Renal cortex interstitium (tissue), 11 donors: Measurements from ENCODE around the gene PTGIR. TPM values are rescaled to one million over a fixed set of nuclear protein-coding genes. Genes with fewer than 3 reads are reported as not detected.

Source experiments
- DNase-seq, 11 donors: peaks; one replicate each; pipeline ENCODE4 v3.0.0-alpha.2; 2013; ENCODE audit warnings: low read depth in 9 of 11, low spot score in 4 of 11; ENCODE audit errors: extremely low read depth in 1 of 11
- polyA plus RNA-seq, 3 donors: library from polyadenylated mRNA; unstranded; fragments of 120-200 nt; gene quantifications; one replicate each; pipeline ENCODE4 v1.2.1, GENCODE V29; 2013; ENCODE audit not compliant: insufficient read length in 3 of 3

The PTGIR gene
- polyA plus RNA-seq, 3 donors, result 1.3 to 2.8 (median 2.6) TPM

DNA sequence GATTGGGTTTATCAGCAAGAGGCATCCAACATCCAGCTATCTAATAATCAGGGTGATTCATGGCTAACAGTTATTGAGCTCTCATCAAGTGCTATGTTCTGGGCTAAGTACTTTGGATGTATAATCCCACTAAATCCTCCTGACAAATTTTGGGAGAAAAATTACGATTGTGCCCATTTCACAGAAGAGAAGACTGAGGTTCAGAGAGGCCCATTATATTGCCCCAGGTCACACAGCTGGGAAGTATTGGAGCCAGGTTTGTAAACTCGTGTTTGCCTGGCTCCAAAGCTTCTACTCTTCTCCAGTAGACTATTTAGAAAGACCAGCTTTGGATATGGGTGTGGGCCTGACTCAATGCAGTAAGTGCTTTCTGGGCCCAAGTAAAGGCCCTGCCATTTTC lies 44.6 kb downstream of the PTGIR start:
- DNase-seq, result no peak

GRCh38 chr19:46579361-46579879 lies 45.5 kb downstream of the PTGIR start:
- no peak for DNase-seq

DNA sequence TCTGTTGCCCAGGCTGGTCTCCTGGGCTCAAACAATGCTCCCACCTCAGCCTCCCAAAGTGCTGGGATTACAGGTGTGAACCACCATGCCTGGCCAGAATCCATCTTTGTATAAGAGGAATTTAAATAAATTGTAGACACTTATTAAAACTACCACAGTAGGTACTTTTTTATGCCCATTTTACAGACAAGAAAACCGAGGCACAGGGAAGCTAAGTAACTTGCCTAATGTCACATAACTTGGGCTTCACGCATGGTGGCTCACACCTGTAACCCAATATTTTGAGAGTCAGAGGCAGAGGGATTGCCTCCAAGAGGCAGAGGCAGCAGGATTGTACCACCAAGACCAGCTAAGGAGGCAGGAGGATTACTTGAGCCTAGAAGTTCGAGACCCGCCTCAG lies 46.4 kb downstream of the PTGIR start:
- DNase-seq, result no peak

DNA sequence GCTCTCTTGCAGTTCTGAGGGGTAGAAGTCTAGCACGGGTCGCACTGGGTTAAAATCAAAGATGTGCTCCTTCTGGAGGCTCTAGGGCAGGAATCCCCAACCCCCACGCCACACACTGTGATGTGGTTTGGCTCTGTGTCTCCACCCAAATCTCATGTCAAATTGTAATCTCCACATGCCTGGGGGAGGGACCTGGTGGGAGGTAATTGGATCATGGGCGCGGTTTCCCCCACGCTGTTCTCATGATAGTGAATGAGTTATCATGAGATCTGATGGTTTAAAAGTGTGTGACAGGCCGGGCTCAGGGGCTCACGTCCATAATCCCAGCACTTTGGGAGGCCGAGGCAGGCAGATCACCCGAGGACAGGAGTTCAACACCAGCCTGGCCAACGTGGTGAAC lies 50.4 kb downstream of the PTGIR start:
- no peak for DNase-seq

DNA sequence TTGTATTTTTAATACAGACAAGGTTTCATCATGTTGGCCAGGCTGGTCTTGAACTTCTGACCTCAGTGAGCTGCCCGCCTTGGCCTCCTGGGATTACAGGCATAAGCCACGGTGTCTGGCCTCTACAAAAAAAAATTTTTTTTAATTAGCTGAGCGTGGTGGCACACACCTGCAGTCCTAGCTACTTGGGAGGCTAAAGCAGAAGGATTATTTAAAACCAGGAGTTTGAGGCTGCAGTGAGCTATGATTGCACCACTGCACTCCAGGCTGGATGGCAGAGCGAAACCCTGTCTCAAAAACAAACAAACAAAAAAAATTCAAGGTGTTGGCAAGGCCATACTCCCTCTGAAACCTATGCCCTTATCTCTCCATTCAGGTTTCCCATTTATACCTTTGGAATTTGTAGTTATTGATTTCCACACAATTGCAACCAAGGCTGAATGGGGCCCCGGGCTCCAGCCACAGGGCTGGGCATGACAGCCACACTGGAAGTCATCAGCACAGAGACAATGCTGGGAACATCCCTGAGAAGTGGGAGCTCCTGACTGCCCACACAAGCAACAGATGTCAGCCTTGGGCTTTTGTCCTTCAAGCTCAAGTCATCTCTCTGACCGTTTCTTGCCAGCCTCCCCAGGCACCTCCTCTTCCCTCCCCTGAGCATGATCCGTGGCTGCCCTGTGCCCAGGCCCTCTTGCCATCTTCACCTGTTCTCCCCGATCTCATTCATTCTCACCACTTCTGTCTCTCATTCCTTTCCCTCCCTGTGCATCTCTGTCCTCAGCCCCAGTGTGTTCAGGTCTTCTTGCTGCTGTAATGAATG lies 51.0 kb downstream of the PTGIR start:
- no peak for DNase-seq

- DNase-seq, result no peak
Observed at GRCh38 chr19:46571495-46571894, 53.4 kb downstream of the PTGIR start.

Other genes with a start within 250 kb of the PTGIR start
- gene CCDC8, start 211.5 kb downstream of the PTGIR start, polyA plus RNA-seq, result 10 to 100 TPM; 45.3 to 71.4 (median 57.8) TPM
- under 1 TPM; 0.62 to 0.88 (median 0.83) TPM for gene PNMA8C, start 196.2 kb downstream of the PTGIR start, polyA plus RNA-seq
- 10 to 100 TPM; 43.5 to 71.1 (median 52.2) TPM for gene PNMA8A, start 153.5 kb downstream of the PTGIR start, polyA plus RNA-seq
- gene PNMA8B, start 129.2 kb downstream of the PTGIR start, polyA plus RNA-seq, result 1 to 10 TPM; 3.2 to 5.5 (median 4.9) TPM
- 100 to 1,000 TPM; 391 to 523 (median 470) TPM for gene CALM3, start 23.8 kb downstream of the PTGIR start, polyA plus RNA-seq
- gene GNG8, start 11.1 kb upstream of the PTGIR start, polyA plus RNA-seq, result 1 to 10 TPM; 3.2 to 6.9 (median 3.4) TPM
- 10 to 100 TPM; 22.2 to 29.3 (median 23.5) TPM for gene DACT3, start 36.1 kb upstream of the PTGIR start, polyA plus RNA-seq
- gene PRKD2, start 92.0 kb upstream of the PTGIR start, polyA plus RNA-seq, result 10 to 100 TPM; 40.0 to 50.9 (median 41.6) TPM
- gene FKRP, start 121.0 kb upstream of the PTGIR start, polyA plus RNA-seq, result 10 to 100 TPM; 19.7 to 25.3 (median 22.1) TPM
- gene STRN4, start 121.4 kb upstream of the PTGIR start, polyA plus RNA-seq, result 10 to 100 TPM; 65.0 to 94.2 (median 91.3) TPM
- 10 to 100 TPM; 42.0 to 48.3 (median 47.6) TPM for gene SLC1A5, start 163.5 kb upstream of the PTGIR start, polyA plus RNA-seq
- gene AP2S1, start 225.8 kb upstream of the PTGIR start, polyA plus RNA-seq, result 100 to 1,000 TPM in 1 of 3 donors, 10 to 100 TPM in 2; 90.2 to 120 (median 95.1) TPM
- 10 to 100 TPM; 47.6 to 54.5 (median 49.3) TPM for gene ARHGAP35, start 235.9 kb upstream of the PTGIR start, polyA plus RNA-seq